Trophoblast cell (in vitro differentiated cells and primary cell): ENCODE measurements around the gene CYB561D1.

Source experiments
- DNase-seq, 2 donors: peaks; one replicate each; pipeline ENCODE4 v3.0.0-alpha.2; 2016
- H2AFZ ChIP-seq: 2 replicates; pipeline ENCODE4 v1.6.1; 2013; ENCODE audit warnings: low read length, moderate library complexity, mild to moderate bottlenecking; ENCODE audit not compliant: insufficient read depth, poor library complexity
- H2AK5ac ChIP-seq: 2 replicates; pipeline ENCODE4 v1.6.1; 2013; ENCODE audit warnings: mild to moderate bottlenecking, low read length
- H2BK120ac ChIP-seq: 2 replicates; pipeline ENCODE4 v1.6.1; 2013; ENCODE audit warnings: low read length, mild to moderate bottlenecking, moderate library complexity; ENCODE audit not compliant: insufficient read depth, poor library complexity
- H2BK12ac ChIP-seq: 2 replicates; pipeline ENCODE4 v1.6.1; 2013; ENCODE audit warnings: mild to moderate bottlenecking, low read length, moderate library complexity
- H2BK5ac ChIP-seq: 2 replicates; pipeline ENCODE4 v1.6.1; 2013; ENCODE audit warnings: low read length, low read depth, moderate library complexity, mild to moderate bottlenecking; ENCODE audit not compliant: poor library complexity
- H3K14ac ChIP-seq: 2 replicates; pipeline ENCODE4 v1.6.1; 2013; ENCODE audit warnings: mild to moderate bottlenecking, low read length
- H3K18ac ChIP-seq: 2 replicates; pipeline ENCODE4 v1.6.1; 2013; ENCODE audit warnings: mild to moderate bottlenecking, low read length
- H3K23ac ChIP-seq: 2 replicates; pipeline ENCODE4 v1.6.1; 2013; ENCODE audit warnings: low read length
- H3K27ac ChIP-seq: 2 replicates; pipeline ENCODE4 v1.5.1; 2013; ENCODE audit warnings: low read depth, mild to moderate bottlenecking, inconsistent platforms, low read length, moderate library complexity
- H3K27me3 ChIP-seq: 2 replicates; pipeline ENCODE4 v1.6.1; 2013; ENCODE audit warnings: inconsistent platforms, mild to moderate bottlenecking, low read length, moderate library complexity; ENCODE audit not compliant: insufficient read depth
- H3K36me3 ChIP-seq, 2 experiments: 1 replicate in 1 of 2; 2 replicates in 1 of 2; pipeline ENCODE4 v1.6.1; 2013; ENCODE audit warnings: low read length in 2 of 2, mild to moderate bottlenecking in 2 of 2, moderate library complexity in 1 of 2; ENCODE audit not compliant: insufficient read depth in 2 of 2, control insufficient read depth in 1 of 2
- H3K4ac ChIP-seq: 2 replicates; pipeline ENCODE4 v1.6.1; 2013; ENCODE audit warnings: low read depth, mild to moderate bottlenecking, low read length, moderate library complexity
- H3K4me1 ChIP-seq, 2 experiments: 1 replicate in 1 of 2; 2 replicates in 1 of 2; pipeline ENCODE4 v1.6.1; 2013; ENCODE audit warnings: low read length in 2 of 2, mild to moderate bottlenecking in 2 of 2, moderate library complexity in 1 of 2; ENCODE audit not compliant: insufficient read depth in 2 of 2, control insufficient read depth in 1 of 2
- H3K4me2 ChIP-seq: 2 replicates; pipeline ENCODE4 v1.6.1; 2013; ENCODE audit warnings: inconsistent platforms, mild to moderate bottlenecking, low read length, moderate library complexity
- H3K4me3 ChIP-seq: 2 replicates; pipeline ENCODE4 v1.5.1; 2013; ENCODE audit warnings: mild to moderate bottlenecking, low read depth, low read length, inconsistent platforms
- H3K79me1 ChIP-seq: one replicate; pipeline ENCODE4 v1.6.1; 2013; ENCODE audit warnings: low read length
- H3K79me2 ChIP-seq: 2 replicates; pipeline ENCODE4 v1.6.1; 2013; ENCODE audit warnings: low read length, mild to moderate bottlenecking; ENCODE audit not compliant: control insufficient read depth, insufficient read depth, poor library complexity
- H3K9ac ChIP-seq: 2 replicates; pipeline ENCODE4 v1.6.1; 2013; ENCODE audit warnings: mild to moderate bottlenecking, low read length
- H3K9me3 ChIP-seq: 2 replicates; pipeline ENCODE4 v1.6.1; 2013; ENCODE audit warnings: low read depth, mild to moderate bottlenecking, control low read depth, inconsistent platforms, low read length; ENCODE audit not compliant: insufficient read depth
- H4K12ac ChIP-seq: 2 replicates; pipeline ENCODE4 v1.6.1; 2013; ENCODE audit warnings: low read depth, mild to moderate bottlenecking, low read length, moderate library complexity
- H4K8ac ChIP-seq: 2 replicates; pipeline ENCODE4 v1.6.1; 2013; ENCODE audit warnings: low read depth, mild to moderate bottlenecking, low read length, moderate library complexity
- H4K91ac ChIP-seq: one replicate; pipeline ENCODE4 v1.6.1; 2013; ENCODE audit warnings: low read depth, mild to moderate bottlenecking, low read length, moderate library complexity
- WGBS: extraction: QIAGEN DNeasy Blood & Tissue Kit; methylation state at CpG from one replicate; pipeline ENCODE4 v1.1.7; 2013; ENCODE audit warnings: missing lambda C conversion rate; ENCODE audit not compliant: insufficient read length, insufficient coverage; ENCODE audit errors: extremely low coverage; 5-methylcytosine and 5-hydroxymethylcytosine counted together

CYB561D1 gene

GRCh38 chr1:109491372-109491771, 2.5 kb upstream of the CYB561D1 start:
- no peak overlapping the region for H2AFZ ChIP-seq
- H3K14ac ChIP-seq = no peak overlapping the region
- H2BK12ac ChIP-seq = no peak overlapping the region
- peak overlapping the region; percentile 18 for H3K4me3 ChIP-seq
- H3K36me3 ChIP-seq = peaks cover 25 to 27% of the 10 kb centered on the region in 2 experiments
- no peak overlapping the region for H2BK5ac ChIP-seq
- no peak overlapping the region for H2AK5ac ChIP-seq
- H3K27me3 ChIP-seq = no peaks in the 10 kb centered on the region
- no peak for DNase-seq
- no peak overlapping the region for H4K12ac ChIP-seq
- no peak overlapping the region for H3K18ac ChIP-seq
- H3K79me1 ChIP-seq = peaks cover 3% of the 10 kb centered on the region
- H3K9me3 ChIP-seq = no peaks in the 10 kb centered on the region
- H3K9ac ChIP-seq = no peak overlapping the region
- H3K23ac ChIP-seq = no peak overlapping the region
- no CpG with 5 or more reads among the region's 8 CpGs for WGBS
- no peak overlapping the region for H2BK120ac ChIP-seq
- H3K27ac ChIP-seq = no peak overlapping the region
- no peak overlapping the region for H3K4me2 ChIP-seq
- no peak overlapping the region for H3K4ac ChIP-seq
- peaks cover 0 to 3% of the 10 kb centered on the region in 2 experiments for H3K4me1 ChIP-seq
- H3K79me2 ChIP-seq = peaks cover 4% of the 10 kb centered on the region
- no peak overlapping the region for H4K8ac ChIP-seq
- H4K91ac ChIP-seq = no peak overlapping the region

GRCh38 chr1:109492779-109493178, 1.1 kb upstream of the CYB561D1 start:
- no peak overlapping the region for H2AFZ ChIP-seq
- peaks cover 0 to 3% of the 10 kb centered on the region in 2 experiments for H3K4me1 ChIP-seq
- no peaks in the 10 kb centered on the region for H3K27me3 ChIP-seq
- peaks cover 4% of the 10 kb centered on the region for H3K79me2 ChIP-seq
- no peak overlapping the region for H2BK120ac ChIP-seq
- H4K8ac ChIP-seq = no peak overlapping the region
- H2BK5ac ChIP-seq = no peak overlapping the region
- H3K27ac ChIP-seq = no peak overlapping the region
- no peak for DNase-seq
- H3K9ac ChIP-seq = no peak overlapping the region
- H3K4me2 ChIP-seq = no peak overlapping the region
- no peak overlapping the region for H3K4ac ChIP-seq
- H3K9me3 ChIP-seq = no peaks in the 10 kb centered on the region
- WGBS = no CpG with 5 or more reads among the region's 4 CpGs
- no peak overlapping the region for H3K14ac ChIP-seq
- no peak overlapping the region for H2AK5ac ChIP-seq
- H4K12ac ChIP-seq = no peak overlapping the region
- H2BK12ac ChIP-seq = no peak overlapping the region
- H4K91ac ChIP-seq = no peak overlapping the region
- peaks cover 29 to 32% of the 10 kb centered on the region in 2 experiments for H3K36me3 ChIP-seq
- peaks cover 3% of the 10 kb centered on the region for H3K79me1 ChIP-seq
- H3K4me3 ChIP-seq = no peak overlapping the region
- no peak overlapping the region for H3K23ac ChIP-seq
- H3K18ac ChIP-seq = no peak overlapping the region

- H2BK5ac ChIP-seq = no peak overlapping the region
- H3K79me1 ChIP-seq = peaks cover 3% of the 10 kb centered on the region
- no CpG with 5 or more reads among the region's 4 CpGs for WGBS
- peaks cover 4% of the 10 kb centered on the region for H3K79me2 ChIP-seq
- H3K9me3 ChIP-seq = no peaks in the 10 kb centered on the region
- H3K4ac ChIP-seq = no peak overlapping the region
- no peak overlapping the region for H3K27ac ChIP-seq
- H2AFZ ChIP-seq = peak overlapping the region; percentile 26
- no peak overlapping the region for H3K23ac ChIP-seq
- no peak overlapping the region for H3K18ac ChIP-seq
- no peak overlapping the region for H4K91ac ChIP-seq
- peak overlapping the region; percentile 35 for H4K12ac ChIP-seq
- H3K14ac ChIP-seq = no peak overlapping the region
- DNase-seq = no peak
- H2AK5ac ChIP-seq = peak overlapping the region; percentile 44
- H3K27me3 ChIP-seq = no peaks in the 10 kb centered on the region
- H3K4me3 ChIP-seq = no peak overlapping the region
- H3K4me2 ChIP-seq = no peak overlapping the region
- H2BK120ac ChIP-seq = no peak overlapping the region
- H3K4me1 ChIP-seq = peaks cover 0 to 3% of the 10 kb centered on the region in 2 experiments
- no peak overlapping the region for H3K9ac ChIP-seq
- H2BK12ac ChIP-seq = no peak overlapping the region
- H3K36me3 ChIP-seq = peaks cover 29 to 31% of the 10 kb centered on the region in 2 experiments
- peak overlapping the region; percentile 74 for H4K8ac ChIP-seq
Observed at GRCh38 chr1:109493227-109493626, 667 bp upstream of the CYB561D1 start.

GRCh38 chr1:109495738-109496137, 1.8 kb downstream of the CYB561D1 start:
- no peak overlapping the region for H3K18ac ChIP-seq
- no peak overlapping the region for H2AFZ ChIP-seq
- peaks cover 13 to 23% of the 10 kb centered on the region in 2 experiments for H3K36me3 ChIP-seq
- no peak overlapping the region for H3K4ac ChIP-seq
- no peak for DNase-seq
- no peak overlapping the region for H3K23ac ChIP-seq
- no peaks in the 10 kb centered on the region for H3K27me3 ChIP-seq
- H4K12ac ChIP-seq = no peak overlapping the region
- peaks cover 5% of the 10 kb centered on the region for H3K79me1 ChIP-seq
- H3K79me2 ChIP-seq = peaks cover 4% of the 10 kb centered on the region
- no peak overlapping the region for H3K27ac ChIP-seq
- H3K14ac ChIP-seq = no peak overlapping the region
- no CpG with 5 or more reads among the region's 7 CpGs for WGBS
- no peak overlapping the region for H3K4me2 ChIP-seq
- no peak overlapping the region for H3K9ac ChIP-seq
- H4K91ac ChIP-seq = no peak overlapping the region
- no peak overlapping the region for H2AK5ac ChIP-seq
- peaks cover 10 to 14% of the 10 kb centered on the region in 2 experiments for H3K4me1 ChIP-seq
- no peak overlapping the region for H2BK120ac ChIP-seq
- no peaks in the 10 kb centered on the region for H3K9me3 ChIP-seq
- no peak overlapping the region for H4K8ac ChIP-seq
- H3K4me3 ChIP-seq = peak overlapping the region; percentile 1
- H2BK12ac ChIP-seq = no peak overlapping the region
- H2BK5ac ChIP-seq = no peak overlapping the region
